AG09319 (cell line): ENCODE results near the gene MEF2B.

Experiments
- DNase-seq: peaks from one replicate; pipeline ENCODE4 v3.0.0-alpha.2; 2010; ENCODE audit warnings: low read depth; ENCODE audit errors: extremely low read depth
- TF ChIP-seq, protein P1 (sequence below): IDR thresholded peaks from 2 replicates; pipeline ENCODE4 v1.5.1; 2011; ENCODE audit warnings: low read depth, mild to moderate bottlenecking, inconsistent platforms, low read length, moderate library complexity

MEF2B gene

GRCh38 chr19:19162495-19162894 lies 7.6 kb downstream of the MEF2B start:
- DNase-seq: no peak
- TF ChIP-seq, protein P1, sequence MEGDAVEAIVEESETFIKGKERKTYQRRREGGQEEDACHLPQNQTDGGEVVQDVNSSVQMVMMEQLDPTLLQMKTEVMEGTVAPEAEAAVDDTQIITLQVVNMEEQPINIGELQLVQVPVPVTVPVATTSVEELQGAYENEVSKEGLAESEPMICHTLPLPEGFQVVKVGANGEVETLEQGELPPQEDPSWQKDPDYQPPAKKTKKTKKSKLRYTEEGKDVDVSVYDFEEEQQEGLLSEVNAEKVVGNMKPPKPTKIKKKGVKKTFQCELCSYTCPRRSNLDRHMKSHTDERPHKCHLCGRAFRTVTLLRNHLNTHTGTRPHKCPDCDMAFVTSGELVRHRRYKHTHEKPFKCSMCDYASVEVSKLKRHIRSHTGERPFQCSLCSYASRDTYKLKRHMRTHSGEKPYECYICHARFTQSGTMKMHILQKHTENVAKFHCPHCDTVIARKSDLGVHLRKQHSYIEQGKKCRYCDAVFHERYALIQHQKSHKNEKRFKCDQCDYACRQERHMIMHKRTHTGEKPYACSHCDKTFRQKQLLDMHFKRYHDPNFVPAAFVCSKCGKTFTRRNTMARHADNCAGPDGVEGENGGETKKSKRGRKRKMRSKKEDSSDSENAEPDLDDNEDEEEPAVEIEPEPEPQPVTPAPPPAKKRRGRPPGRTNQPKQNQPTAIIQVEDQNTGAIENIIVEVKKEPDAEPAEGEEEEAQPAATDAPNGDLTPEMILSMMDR: no peak

GRCh38 chr19:19160461-19161035 lies 9.5 kb downstream of the MEF2B start:
- no peak for DNase-seq
- TF ChIP-seq, protein P1: no peak

- no peak for DNase-seq
- TF ChIP-seq, protein P1: no peak
These were observed 10.5 kb downstream of the MEF2B start for GRCh38 chr19:19159534-19159933.

DNA sequence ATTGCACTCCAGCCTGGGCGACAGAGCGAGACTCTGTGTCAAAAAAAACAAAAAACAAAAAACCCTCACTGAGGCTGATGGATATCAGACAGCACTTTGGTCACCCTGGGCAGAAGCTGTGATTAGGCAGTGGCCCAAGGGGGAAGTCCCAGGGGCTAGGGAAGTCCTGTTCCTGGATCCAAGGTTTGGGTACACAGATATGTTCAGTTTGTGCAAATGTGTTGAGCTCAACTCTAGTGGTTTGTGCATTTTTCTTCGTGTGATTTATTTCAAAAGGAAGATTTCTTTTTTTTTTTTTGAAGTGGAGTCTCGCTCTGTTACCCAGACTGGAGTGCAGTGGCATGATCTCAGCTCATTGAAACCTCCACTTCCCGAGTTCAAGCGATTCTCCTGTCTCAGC lies 12.3 kb downstream of the MEF2B start:
- no peak for DNase-seq
- TF ChIP-seq, protein P1: no peak

GRCh38 chr19:19155495-19156219 lies 14.4 kb downstream of the MEF2B start:
- DNase-seq: no peak
- TF ChIP-seq, protein P1: no peak

DNA sequence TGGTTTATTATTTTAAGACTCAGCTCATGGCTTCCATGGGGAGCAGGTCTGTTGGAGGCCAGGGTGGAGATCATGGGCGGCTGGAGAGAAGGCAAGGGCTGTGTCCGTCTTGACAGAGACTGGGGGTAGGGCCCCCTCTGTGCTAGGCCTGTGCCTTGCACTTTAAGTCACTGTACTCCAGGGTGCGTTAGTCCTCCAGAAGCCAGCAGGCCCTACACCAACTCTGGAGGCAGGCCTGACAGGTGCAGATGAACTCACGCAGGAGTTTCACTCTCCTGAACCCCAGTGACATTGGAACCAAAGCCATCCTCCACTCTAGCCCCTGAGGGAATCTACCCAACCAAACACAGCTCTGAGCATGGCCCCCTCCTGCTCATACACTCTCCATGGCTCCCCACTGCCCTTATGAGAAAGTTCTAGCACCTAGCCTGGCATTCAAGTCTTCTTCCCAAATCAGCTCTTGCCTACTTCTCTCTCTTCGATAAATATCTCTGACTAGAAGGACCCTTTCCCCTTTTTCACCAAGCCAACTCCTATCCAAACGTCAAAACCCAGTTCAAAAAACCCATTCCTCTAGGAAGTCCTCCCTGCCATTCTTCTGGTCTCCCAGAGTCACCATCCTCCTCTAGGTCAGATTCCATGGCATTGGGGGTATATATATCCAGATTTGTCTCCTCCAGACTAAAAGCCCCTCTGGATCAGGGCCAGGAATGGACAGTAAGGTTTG lies 15.1 kb downstream of the MEF2B start:
- TF ChIP-seq, protein P1: no peak
- DNase-seq: no peak
